Rectal smooth muscle tissue (tissue), 1 donor: ENCODE results near the gene SAPCD1.

Source experiments
- H3K27ac ChIP-seq: one replicate; pipeline ENCODE4 v1.7.0; 2013; ENCODE audit warnings: low read depth, low read length, inconsistent platforms
- H3K27me3 ChIP-seq: one replicate; pipeline ENCODE4 v1.7.0; 2013; ENCODE audit warnings: low read length; ENCODE audit not compliant: control insufficient read depth, insufficient read depth
- H3K36me3 ChIP-seq: one replicate; pipeline ENCODE4 v1.7.0; 2013; ENCODE audit warnings: low read length; ENCODE audit not compliant: control insufficient read depth, insufficient read depth
- H3K4me1 ChIP-seq: one replicate; pipeline ENCODE4 v1.7.0; 2013; ENCODE audit warnings: low read length; ENCODE audit not compliant: control insufficient read depth, insufficient read depth
- H3K4me3 ChIP-seq: one replicate; pipeline ENCODE4 v1.7.0; 2013; ENCODE audit warnings: low read length
- H3K9ac ChIP-seq: one replicate; pipeline ENCODE4 v1.7.0; 2013; ENCODE audit warnings: low read length

The SAPCD1 gene

GRCh38 chr6:31813465-31813849, 51.0 kb downstream of the SAPCD1 start:
- peak overlapping the region; percentile 22 for H3K4me3 ChIP-seq
- H3K36me3 ChIP-seq, result no peaks in the 10 kb centered on the region
- no peak overlapping the region for H3K9ac ChIP-seq
- peak overlapping the region; percentile 84 for H3K27ac ChIP-seq
- peaks cover 6% of the 10 kb centered on the region for H3K4me1 ChIP-seq
- no peaks in the 10 kb centered on the region for H3K27me3 ChIP-seq
